Stimulated activated naive CD8-positive, alpha-beta T cell treated with anti-CD3 and anti-CD28 coated beads, Interleukin-15, Interleukin-2, amounts not matched to agents 100 U/mL and 50 U/mL, for 24 hours (primary cell): ENCODE data around the gene TIGD4.
"Not testable (repeated sequence)": the region's sequence is repeated elsewhere in the genome, so short reads cannot be mapped to it uniquely, and the experiment has no call there.

Experiments
- ATAC-seq: fragments of 150-1000 bp; cut with Tn5 transposase; one replicate; pipeline ENCODE4 v1.10.0; 2021
- DNase-seq: peaks from one replicate; pipeline ENCODE4 v3.0.0; 2021

TIGD4 gene

DNA sequence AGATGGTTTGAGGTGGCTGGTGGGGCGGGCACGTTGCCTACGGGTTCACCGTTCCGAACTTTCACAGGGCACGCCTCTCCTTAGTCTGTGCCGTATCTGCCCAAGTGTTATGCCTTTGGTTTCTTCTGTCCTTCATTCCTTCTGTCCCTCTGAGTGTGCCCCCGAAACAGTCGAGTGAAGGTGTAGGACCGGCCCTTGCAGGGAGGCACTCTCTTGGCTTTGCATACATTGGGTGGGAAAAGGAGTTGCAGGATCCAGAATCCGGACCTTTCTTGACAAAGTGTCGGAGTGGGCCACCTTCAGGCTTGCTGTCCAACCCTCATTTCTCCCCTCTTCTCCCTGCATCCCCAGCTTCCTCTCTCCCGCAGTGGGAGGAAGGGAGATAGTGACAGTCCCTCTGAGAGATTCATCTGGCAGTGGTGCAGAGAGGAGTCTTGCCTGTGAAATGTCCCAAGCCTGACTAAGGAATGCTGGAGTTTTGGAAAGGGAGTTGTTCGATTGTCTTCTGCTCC is 793 bp upstream of the TIGD4 start:
- ATAC-seq = peak; percentile 51
- no peak for DNase-seq

- DNase-seq = peak; percentile 37
- no peak for ATAC-seq
Observed at GRCh38 chr4:152778656-152779512, 646 bp downstream of the TIGD4 start.

DNA sequence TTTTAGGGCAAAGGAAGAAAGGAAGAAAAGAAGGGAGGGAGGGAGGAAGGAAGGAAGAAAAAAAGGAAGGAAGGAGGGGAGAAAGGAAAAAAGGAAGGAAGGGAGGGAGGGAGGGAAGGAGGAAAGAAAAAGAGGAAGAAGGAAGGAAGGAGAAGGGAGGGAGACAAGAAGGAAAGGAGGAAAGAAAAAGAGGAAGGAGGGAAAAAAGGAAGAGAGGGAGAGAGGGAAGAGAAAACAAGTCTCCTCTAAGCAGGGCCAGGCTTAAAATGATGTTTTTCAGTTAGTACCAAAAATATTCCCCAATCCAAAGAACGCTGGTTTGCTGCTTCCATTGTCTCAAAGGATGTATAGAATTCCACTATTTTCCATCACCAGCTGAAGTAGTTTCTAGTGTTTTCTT is 2.0 kb downstream of the TIGD4 start:
- ATAC-seq (no peak), DNase-seq (no peak)

- DNase-seq = no peak
Observed at GRCh38 chr4:152776352-152776751, 3.2 kb downstream of the TIGD4 start.

DNA sequence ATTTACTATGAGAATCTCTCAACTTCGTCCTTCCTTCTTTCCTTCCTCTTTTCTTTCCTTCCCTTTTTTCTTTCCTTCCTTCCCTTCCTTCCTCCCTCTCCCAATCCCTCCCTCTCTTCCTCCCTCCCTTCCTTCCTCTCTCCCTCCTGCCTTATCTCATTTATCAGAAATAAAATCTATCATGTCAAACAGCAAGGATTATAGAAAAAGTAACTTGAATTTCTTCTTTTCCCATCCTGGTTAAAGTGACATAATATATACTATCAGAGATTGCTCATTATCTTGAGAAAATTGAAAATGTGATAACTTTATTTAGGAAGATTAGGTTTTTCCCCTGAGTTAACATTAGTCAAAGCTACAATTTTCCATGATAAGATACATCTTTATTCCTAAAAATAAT is 5.6 kb downstream of the TIGD4 start:
- DNase-seq = no peak
- no peak for ATAC-seq

More at GRCh38 chr4:152776352-152776751, 3.2 kb downstream of the TIGD4 start:
- no peak for ATAC-seq

DNA sequence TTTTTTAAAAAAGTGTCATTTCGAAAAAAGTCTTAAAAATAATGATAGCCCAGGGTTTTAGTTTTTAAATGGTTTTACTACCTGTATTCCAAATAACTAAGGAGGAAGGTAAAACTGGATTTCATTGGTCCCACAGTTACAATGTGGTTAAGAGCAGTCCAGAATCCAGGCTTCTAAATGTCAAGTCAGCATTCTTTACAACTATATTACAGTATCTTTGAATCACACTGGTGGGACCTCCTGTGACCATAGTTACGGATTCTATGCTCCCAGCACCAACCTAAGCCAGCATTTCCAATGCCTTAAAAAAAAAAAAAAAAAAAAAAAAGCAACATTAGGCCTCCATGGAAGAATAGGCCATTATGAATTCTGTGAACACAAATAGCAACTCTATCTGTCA is 6.2 kb downstream of the TIGD4 start:
- ATAC-seq = no peak
- DNase-seq = no peak

DNA sequence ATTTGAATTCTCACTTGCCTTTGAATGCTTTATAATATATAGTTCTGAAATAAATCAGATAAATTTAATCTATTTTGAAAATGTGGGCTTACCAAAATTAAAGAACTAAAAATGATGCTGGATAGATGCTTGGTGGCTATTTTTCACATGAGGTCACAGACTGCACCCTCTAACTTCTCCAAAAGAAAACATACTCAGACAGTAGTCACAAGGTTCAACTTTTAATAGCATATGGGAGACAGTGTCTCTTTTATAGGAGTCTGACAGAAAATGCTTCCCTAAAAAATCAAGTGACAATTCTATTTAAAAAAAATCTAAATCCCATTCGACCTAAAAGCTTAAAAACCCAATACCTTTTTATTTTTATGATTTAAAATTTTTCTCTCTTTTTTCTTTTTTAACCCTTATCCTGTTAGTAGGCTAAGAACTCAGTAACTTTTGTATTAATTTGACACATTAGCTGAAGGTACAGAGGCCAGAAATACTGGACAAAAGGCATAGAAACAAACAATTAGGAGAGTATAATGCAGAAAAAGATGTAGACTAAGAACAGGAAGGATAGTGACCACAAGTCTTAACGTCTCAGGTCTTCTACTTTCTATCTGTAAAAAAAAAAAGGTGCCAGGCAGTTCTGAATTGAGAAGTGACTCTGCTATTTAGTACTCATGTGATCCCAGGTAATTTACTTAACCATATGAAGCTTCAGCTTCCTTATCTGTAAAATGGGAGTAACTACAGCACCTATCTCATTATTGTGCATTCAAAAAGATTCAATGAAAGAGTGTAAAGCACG is 7.6 kb downstream of the TIGD4 start:
- no peak for ATAC-seq

DNA sequence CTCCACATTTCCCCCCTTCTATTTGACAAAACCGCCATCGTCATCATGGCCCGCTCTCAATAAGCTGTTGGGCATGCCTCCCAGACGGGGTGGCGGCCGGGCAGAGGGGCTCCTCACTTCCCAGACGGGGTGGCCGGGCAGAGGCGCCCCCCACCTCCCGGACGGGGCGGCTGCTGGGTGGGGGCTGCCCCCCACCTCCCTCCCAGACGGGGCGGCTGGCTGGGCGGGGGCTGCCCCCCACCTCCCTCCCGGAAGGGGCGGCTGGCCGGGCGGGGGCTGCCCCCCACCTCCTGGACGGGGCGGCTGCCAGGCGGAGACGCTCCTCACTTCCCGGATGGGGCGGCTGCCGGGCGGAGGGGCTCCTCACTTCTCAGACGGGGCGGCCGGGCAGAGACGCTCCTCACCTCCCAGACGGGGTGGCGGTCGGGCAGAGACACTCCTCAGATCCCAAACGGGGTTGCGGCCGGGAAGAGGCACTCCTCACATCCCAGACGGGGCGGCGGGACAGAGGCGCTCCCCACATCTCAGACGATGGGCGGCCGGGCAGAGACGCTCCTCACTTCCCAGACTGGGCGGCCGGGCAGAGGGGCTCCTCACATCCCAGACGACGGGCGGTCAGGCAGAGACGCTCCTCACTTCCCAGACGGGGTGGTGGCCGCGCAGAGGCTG is 14.3 kb downstream of the TIGD4 start:
- not testable (repeated sequence) for ATAC-seq, DNase-seq

More for the DNA sequence above, 7.6 kb downstream of the TIGD4 start:
- DNase-seq = no peak

DNA sequence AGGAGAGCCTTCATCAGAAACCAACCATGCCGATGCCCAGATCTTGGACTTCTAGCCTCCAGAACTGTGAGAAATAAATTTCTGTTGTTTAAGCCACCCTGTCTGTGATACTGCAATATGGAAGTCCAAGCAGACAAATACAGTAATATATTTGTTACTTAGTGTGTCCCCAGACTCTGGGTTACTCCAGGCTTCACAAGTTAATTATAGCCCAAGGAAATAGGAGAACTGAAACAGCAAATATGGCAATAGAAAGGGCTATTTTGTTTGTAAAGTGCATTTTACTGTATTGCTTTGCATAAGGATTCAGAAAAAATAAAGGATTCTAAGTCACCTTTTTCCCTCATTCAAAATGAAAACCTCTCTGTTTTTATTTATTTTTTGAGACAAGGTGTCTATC is 15.7 kb downstream of the TIGD4 start:
- DNase-seq = no peak
- no peak for ATAC-seq

DNA sequence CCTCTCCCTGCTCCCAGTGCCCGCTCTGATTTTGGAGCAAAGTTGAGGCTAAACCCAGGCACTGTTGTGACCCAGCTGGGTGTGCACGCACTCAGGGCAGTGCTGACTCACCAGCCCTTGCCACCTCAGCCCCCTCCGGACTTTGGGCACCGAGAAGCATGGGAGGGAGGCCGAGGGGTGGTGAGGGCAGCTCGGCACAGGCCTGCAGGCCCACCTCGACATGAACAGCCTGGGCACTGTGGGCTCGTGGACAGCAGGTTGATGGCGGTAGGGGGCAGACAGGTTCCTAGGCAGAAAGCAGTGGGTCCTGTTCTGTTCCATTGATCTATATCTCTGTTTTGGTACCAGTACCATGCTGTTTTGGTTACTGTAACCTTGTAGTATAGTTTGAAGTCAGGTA is 30.9 kb downstream of the TIGD4 start:
- ATAC-seq (no peak), DNase-seq (no peak)

DNA sequence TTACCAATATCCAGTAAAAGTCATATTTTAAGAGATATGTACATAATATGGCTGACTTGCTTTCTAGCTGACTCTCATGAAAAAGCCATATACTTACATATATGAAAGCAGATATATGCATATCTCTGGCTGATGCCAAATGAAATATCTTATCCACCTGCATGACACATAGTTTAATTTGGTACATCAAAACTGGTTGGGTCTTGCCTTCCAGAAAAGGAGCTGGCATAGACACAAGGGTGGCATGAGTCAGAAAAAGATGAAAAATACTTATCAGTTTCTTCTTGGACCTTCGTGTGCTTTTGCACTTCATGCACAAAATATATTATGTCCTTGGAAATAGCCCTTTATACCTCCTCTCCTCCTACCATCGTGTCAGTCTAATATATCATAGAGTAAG is 32.1 kb downstream of the TIGD4 start:
- no peak for DNase-seq
- no peak for ATAC-seq

GRCh38 chr4:152738827-152739226 is 40.7 kb downstream of the TIGD4 start:
- no peak for ATAC-seq
- DNase-seq = no peak

GRCh38 chr4:152735906-152736305 is 43.6 kb downstream of the TIGD4 start:
- DNase-seq = no peak
- ATAC-seq = no peak

DNA sequence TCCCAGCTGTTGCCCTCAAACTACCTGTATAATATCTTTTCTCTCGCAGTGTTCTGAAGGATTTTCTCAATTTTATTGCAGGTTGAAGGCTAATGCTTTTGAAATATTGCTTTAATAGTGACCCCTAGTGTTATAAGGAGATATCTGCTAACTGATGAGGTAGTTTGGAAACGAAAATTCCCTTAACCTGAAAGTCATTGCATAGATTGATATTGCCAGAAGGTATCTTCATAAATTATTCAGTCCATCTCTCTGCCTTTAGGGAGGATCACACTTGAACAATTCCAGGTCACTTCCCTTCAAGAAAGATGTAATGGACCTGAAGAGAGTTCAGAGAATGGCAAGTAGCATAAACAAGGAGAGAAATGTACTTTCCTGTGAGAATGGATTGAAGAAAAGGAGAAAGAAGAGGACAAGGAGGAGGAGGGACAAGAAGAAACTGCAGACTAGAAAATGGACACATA is 44.1 kb downstream of the TIGD4 start:
- no peak for DNase-seq
- no peak for ATAC-seq

DNA sequence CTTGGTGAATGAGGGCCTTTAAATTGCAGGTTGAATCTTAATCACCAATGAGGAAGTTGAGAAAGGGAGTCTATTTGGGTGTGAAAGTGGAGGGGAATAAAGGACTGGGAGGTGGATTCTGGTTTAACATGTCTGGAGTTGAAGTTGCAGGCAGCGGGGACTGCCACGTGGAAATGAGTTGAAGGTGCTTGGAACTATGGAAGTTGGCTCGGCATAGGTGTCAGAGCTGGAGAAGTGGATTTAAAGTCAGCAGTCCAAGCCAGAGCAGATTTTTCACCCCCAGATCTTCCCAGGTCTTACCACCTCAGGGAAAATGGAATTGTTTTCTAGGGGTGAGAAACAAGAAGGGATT is 44.9 kb downstream of the TIGD4 start:
- no peak for DNase-seq
- no peak for ATAC-seq

GRCh38 chr4:152734015-152734698 is 45.4 kb downstream of the TIGD4 start:
- no peak for ATAC-seq
- DNase-seq = no peak

- ATAC-seq (no peak), DNase-seq (no peak)
Observed at GRCh38 chr4:152731997-152732396, 47.5 kb downstream of the TIGD4 start.

DNA sequence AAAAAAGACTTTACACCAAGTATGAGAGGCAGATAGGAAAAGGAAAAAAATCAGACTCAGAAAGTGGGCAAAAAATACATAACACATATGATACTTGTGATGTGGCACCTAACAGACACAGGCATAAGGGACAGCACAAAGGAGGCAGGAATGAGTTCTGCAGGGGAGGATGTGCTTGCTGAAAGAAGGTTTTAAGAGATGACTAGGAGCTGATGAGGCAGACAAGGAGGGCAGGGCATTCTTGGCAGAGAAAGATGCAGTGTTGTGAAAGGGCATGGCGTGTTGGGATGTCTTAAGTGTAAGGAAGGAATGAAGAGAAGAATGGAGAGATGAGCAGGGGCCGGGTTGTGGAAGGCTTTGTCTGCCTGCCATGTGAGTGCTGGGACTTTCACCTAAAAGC is 50.1 kb downstream of the TIGD4 start:
- DNase-seq = no peak
- no peak for ATAC-seq

DNA sequence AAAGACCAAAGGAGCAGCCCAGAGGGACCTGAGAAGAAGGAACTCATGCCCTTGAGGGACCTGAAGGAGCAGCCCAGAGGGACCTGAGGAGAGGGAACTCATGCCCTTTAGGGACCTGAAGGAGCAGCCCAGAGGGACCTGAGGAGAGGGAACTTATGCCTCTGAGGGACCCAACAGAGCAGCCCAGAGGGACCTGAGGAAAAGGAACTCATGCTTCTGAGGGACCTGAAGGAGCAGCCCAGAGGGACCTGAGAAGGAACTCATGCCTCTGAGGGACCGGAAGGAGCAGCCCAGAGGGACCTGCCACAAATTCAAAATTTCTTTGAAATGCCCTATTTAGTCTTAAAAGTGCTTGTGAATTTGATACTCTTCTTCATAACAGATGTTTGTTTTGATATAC is 51.2 kb downstream of the TIGD4 start:
- DNase-seq = no peak
- ATAC-seq = no peak

- DNase-seq (no peak), ATAC-seq (no peak)
Observed at GRCh38 chr4:152727784-152728183, 51.7 kb downstream of the TIGD4 start.

GRCh38 chr4:152724494-152724893 is 55.0 kb downstream of the TIGD4 start:
- ATAC-seq = no peak

GRCh38 chr4:152723236-152723635 is 56.3 kb downstream of the TIGD4 start:
- DNase-seq (no peak), ATAC-seq (no peak)

More at GRCh38 chr4:152724494-152724893, 55.0 kb downstream of the TIGD4 start:
- no peak for DNase-seq
